SK-N-SH (cell line): ENCODE measurements around the gene TAB3. TPM values are rescaled to one million over a fixed set of nuclear protein-coding genes. Genes with fewer than 3 reads are reported as not detected.

Experiments used
- CTCF ChIA-PET: fragments of 300-600, 350-600 bp; formaldehyde crosslinking; extraction: SDS; loops from one replicate; lab custom pipeline; 2021; lab: Yijun Ruan, JAX
- POLR2A ChIA-PET: fragments of 350-600 bp; sonication (Branson Sonifier 250); formaldehyde crosslinking; extraction: SDS; loops from one replicate; lab custom pipeline; 2020; ENCODE audit warnings: antibody characterized with exemption, inconsistent platforms; lab: Yijun Ruan, JAX
- DNase-seq: peaks from one replicate; pipeline ENCODE4 v3.0.0; 2012
- H2AFZ ChIP-seq: fragments of 200-600 bp; sonication (generic); 2 replicates; pipeline ENCODE4 v1.8.1; 2016; ENCODE audit warnings: antibody characterized with exemption, mild to moderate bottlenecking, low read depth
- H3F3A ChIP-seq: fragments of 200-600 bp; sonication (generic); replicated peaks from 2 replicates; pipeline ENCODE3; 2016; ENCODE audit warnings: antibody characterized with exemption, mild to moderate bottlenecking; ENCODE audit not compliant: insufficient read depth
- H3K27ac ChIP-seq, 2 experiments: fragments of 200-500 bp in 1 of 2; fragments of 200-600 bp in 1 of 2; sonication (Bioruptor generic) in 1 of 2; sonication (generic), shearing (Covaris generic) in 1 of 2; 2 replicates each; pipeline versions ENCODE4 v1.5.1 to v1.6.1; 2014 to 2016; ENCODE audit warnings: low read depth in 2 of 2, inconsistent platforms in 1 of 2, low read length in 1 of 2, mild to moderate bottlenecking in 1 of 2, mixed read lengths in 1 of 2
- H3K27me3 ChIP-seq: fragments of 200-600 bp; sonication (generic), shearing (Covaris generic); 2 replicates; pipeline ENCODE4 v1.6.1; 2016; ENCODE audit warnings: mixed run types; ENCODE audit not compliant: insufficient read depth
- H3K36me3 ChIP-seq, 2 experiments: fragments of 200-500 bp in 1 of 2; fragments of 200-600 bp in 1 of 2; sonication (Bioruptor generic) in 1 of 2; sonication (generic) in 1 of 2; replicated peaks in 1 of 2; 2 replicates each; pipeline versions ENCODE3 to v1.5.1; 2014 to 2016; ENCODE audit warnings: low read length in 1 of 2, mild to moderate bottlenecking in 1 of 2; ENCODE audit not compliant: insufficient read depth in 2 of 2, control insufficient read depth in 1 of 2
- H3K4me1 ChIP-seq, 2 experiments: fragments of 200-500 bp in 1 of 2; fragments of 200-600 bp in 1 of 2; sonication (Bioruptor generic) in 1 of 2; sonication (generic), shearing (Covaris generic) in 1 of 2; 2 replicates each; pipeline versions ENCODE4 v1.5.1 to v1.6.1; 2014 to 2016; ENCODE audit warnings: low read depth in 1 of 2, low read length in 1 of 2, mixed run types in 1 of 2; ENCODE audit not compliant: insufficient read depth in 2 of 2, control insufficient read depth in 1 of 2
- H3K4me2 ChIP-seq: fragments of 200-600 bp; sonication (generic), shearing (Covaris generic); 2 replicates; pipeline ENCODE4 v1.6.1; 2017; ENCODE audit warnings: mixed run types
- H3K4me3 ChIP-seq, 2 experiments: fragments of 200-500 bp in 1 of 2; fragments of 200-600 bp in 1 of 2; sonication (Bioruptor generic) in 1 of 2; sonication (generic), shearing (Covaris generic) in 1 of 2; 2 replicates each; pipeline versions ENCODE4 v1.5.1 to v1.8.1; 2014 to 2016; ENCODE audit warnings: low read depth in 2 of 2, inconsistent platforms in 1 of 2, low read length in 1 of 2, mild to moderate bottlenecking in 1 of 2, mixed read lengths in 1 of 2, moderate library complexity in 1 of 2
- H3K79me2 ChIP-seq: fragments of 200-600 bp; sonication (generic); 2 replicates; pipeline ENCODE4 v1.8.1; 2017; ENCODE audit warnings: mild to moderate bottlenecking; ENCODE audit not compliant: insufficient read depth
- H3K9ac ChIP-seq: fragments of 200-600 bp; sonication (generic); 2 replicates; pipeline ENCODE4 v1.6.1; 2017; ENCODE audit warnings: mixed run types
- H3K9me2 ChIP-seq: fragments of 200-600 bp; sonication (generic); 2 replicates; pipeline ENCODE4 v1.6.1; 2017; ENCODE audit warnings: mixed run types
- H3K9me3 ChIP-seq: fragments of 200-600 bp; sonication (generic); 2 replicates; pipeline ENCODE4 v1.6.1; 2017; ENCODE audit warnings: mixed run types, mild to moderate bottlenecking, moderate library complexity
- H4K20me1 ChIP-seq: fragments of 200-600 bp; sonication (generic); 2 replicates; pipeline ENCODE4 v1.6.1; 2017; ENCODE audit warnings: mild to moderate bottlenecking, mixed run types; ENCODE audit not compliant: insufficient read depth
- CHD2 ChIP-seq: fragments of 150-350 bp; IDR thresholded peaks from 2 replicates; pipeline ENCODE4 v1.6.1; 2018; ENCODE audit warnings: low read length; ENCODE audit not compliant: partially characterized antibody
- CTCF ChIP-seq: fragments of 200-600 bp; sonication (generic); IDR thresholded peaks from 2 replicates; pipeline ENCODE4 v1.6.1; 2017; ENCODE audit warnings: antibody characterized with exemption, mild to moderate bottlenecking, moderate library complexity
- EZH2phosphoT487 ChIP-seq: fragments of 200-600 bp; sonication (generic); IDR thresholded peaks from 2 replicates; pipeline ENCODE4 v1.6.1; 2017; ENCODE audit warnings: low read depth, mixed run types, mild to moderate bottlenecking, antibody characterized with exemption, moderate library complexity, borderline replicate concordance
- FOSL2 ChIP-seq: IDR thresholded peaks from 2 replicates; pipeline ENCODE4 v1.4.0; 2012; ENCODE audit warnings: low read depth, mild to moderate bottlenecking, moderate library complexity, borderline replicate concordance
- GABPA ChIP-seq: IDR thresholded peaks from 2 replicates; pipeline ENCODE4 v1.4.0; 2012; ENCODE audit warnings: low read depth, mild to moderate bottlenecking
- NFIC ChIP-seq: IDR thresholded peaks from 2 replicates; pipeline ENCODE4 v1.4.0; 2012; ENCODE audit warnings: borderline replicate concordance
- RAD21 ChIP-seq: IDR thresholded peaks from 2 replicates; pipeline ENCODE4 v1.6.1; 2012; ENCODE audit warnings: mild to moderate bottlenecking, low read length
- TAF1 ChIP-seq: IDR thresholded peaks from 2 replicates; pipeline ENCODE4 v1.6.1; 2012; ENCODE audit warnings: low read depth, mild to moderate bottlenecking, low read length, moderate library complexity, borderline replicate concordance
- USF1 ChIP-seq: IDR thresholded peaks from 2 replicates; pipeline ENCODE4 v1.4.0; 2012; ENCODE audit warnings: low read depth, borderline replicate concordance
- WGBS: methylation state at CpG from one replicate; pipeline ENCODE4 v1.1.6; 2017; ENCODE audit warnings: low lambda C conversion rate; 5-methylcytosine and 5-hydroxymethylcytosine counted together
- polyA plus RNA-seq, 3 experiments: library from polyadenylated mRNA; depleted of rRNA; stranded (reverse); fragments of >200 nt; gene quantifications; 2 replicates each; pipeline ENCODE4 v1.2.3, GENCODE V29; 2012

The TAB3 gene
- polyA plus RNA-seq, 1 of the 3 experiments (the other 2 are of a cell fraction): 9.2 TPM

- H3K27ac ChIP-seq: no peak overlapping the region
- WGBS: 24% methylated on average over 3 of the region's 3 CpGs
- TF ChIP-seq RAD21 (peak; percentile 8; the same call in 1 of the 2 replicates), FOSL2 (no peak), USF1 (no peak), EZH2phosphoT487 (no peak), GABPA (no peak), CHD2 (no peak), TAF1 (no peak)
- H2AFZ ChIP-seq: no peak overlapping the region
- POLR2A ChIA-PET: no interaction called here
- no peaks in the 10 kb centered on the region for H3K79me2 ChIP-seq
- H3F3A ChIP-seq: no peaks in the 10 kb centered on the region
- H3K27me3 ChIP-seq: no peaks in the 10 kb centered on the region
- no peak overlapping the region for H3K4me2 ChIP-seq
- no peaks in the 10 kb centered on the region for H3K9me3 ChIP-seq
- H4K20me1 ChIP-seq: no peaks in the 10 kb centered on the region
- no peak overlapping the region for H3K4me3 ChIP-seq
- no peaks in the 10 kb centered on the region for H3K9me2 ChIP-seq
- H3K9ac ChIP-seq: no peak overlapping the region
- CTCF ChIA-PET: no interaction called here
- no peaks in the 10 kb centered on the region for H3K4me1 ChIP-seq
- DNase-seq: no peak
- H3K36me3 ChIP-seq: no peaks in the 10 kb centered on the region
Measured at GRCh38 chrX:30822068-30822681, 66.9 kb downstream of the TAB3 start.

- Histone ChIP-seq H3F3A (no peaks in the 10 kb centered on the region), H3K9me3 (no peaks in the 10 kb centered on the region), H3K36me3 (no peaks in the 10 kb centered on the region), H3K27me3 (no peaks in the 10 kb centered on the region), H2AFZ (no peak overlapping the region), H3K9me2 (no peaks in the 10 kb centered on the region), H4K20me1 (no peaks in the 10 kb centered on the region), H3K4me2 (no peak overlapping the region), H3K9ac (no peak overlapping the region), H3K27ac (no peak overlapping the region), H3K79me2 (no peaks in the 10 kb centered on the region), H3K4me3 (no peak overlapping the region), H3K4me1 (no peaks in the 10 kb centered on the region)
- 0% methylated on average over 1 of the region's 1 CpG for WGBS
- POLR2A ChIA-PET: no interaction called here
- CTCF ChIA-PET: no interaction called here
- DNase-seq: no peak
- TF ChIP-seq CTCF (0 out of 2 replicates have a peak, but pooled peaks have one; percentile 12), NFIC (no peak)
Measured at GRCh38 chrX:30821116-30821515, 67.9 kb downstream of the TAB3 start.
